ENCODE data around the gene KCTD12.

DNA sequence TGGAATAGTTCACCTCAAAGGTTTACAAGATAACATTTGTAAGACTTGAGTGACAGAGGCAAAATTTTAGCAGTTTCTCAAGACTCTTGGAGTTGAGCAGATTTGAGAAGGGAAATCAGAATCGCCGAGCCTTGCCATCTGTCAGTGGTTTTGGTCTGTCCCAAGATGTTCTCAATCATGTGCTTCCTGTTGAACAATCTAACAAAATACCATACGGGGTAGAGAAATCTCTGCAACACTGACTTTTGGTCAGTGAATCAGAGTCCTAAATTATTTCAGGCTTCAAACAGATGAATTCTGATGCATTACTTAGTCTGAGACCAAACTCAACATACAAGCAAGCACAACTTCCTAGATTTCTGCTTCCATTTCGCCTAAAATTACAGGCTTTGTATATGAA is 3.8 kb downstream of the KCTD12 start:
- TF ChIP-seq, protein P1, sequence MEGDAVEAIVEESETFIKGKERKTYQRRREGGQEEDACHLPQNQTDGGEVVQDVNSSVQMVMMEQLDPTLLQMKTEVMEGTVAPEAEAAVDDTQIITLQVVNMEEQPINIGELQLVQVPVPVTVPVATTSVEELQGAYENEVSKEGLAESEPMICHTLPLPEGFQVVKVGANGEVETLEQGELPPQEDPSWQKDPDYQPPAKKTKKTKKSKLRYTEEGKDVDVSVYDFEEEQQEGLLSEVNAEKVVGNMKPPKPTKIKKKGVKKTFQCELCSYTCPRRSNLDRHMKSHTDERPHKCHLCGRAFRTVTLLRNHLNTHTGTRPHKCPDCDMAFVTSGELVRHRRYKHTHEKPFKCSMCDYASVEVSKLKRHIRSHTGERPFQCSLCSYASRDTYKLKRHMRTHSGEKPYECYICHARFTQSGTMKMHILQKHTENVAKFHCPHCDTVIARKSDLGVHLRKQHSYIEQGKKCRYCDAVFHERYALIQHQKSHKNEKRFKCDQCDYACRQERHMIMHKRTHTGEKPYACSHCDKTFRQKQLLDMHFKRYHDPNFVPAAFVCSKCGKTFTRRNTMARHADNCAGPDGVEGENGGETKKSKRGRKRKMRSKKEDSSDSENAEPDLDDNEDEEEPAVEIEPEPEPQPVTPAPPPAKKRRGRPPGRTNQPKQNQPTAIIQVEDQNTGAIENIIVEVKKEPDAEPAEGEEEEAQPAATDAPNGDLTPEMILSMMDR (IDR thresholded peaks at IDR 0.05; ENCODE audit: borderline replicate concordance, extremely low read depth, low read length, poor library complexity, severe bottlenecking), result no peak
- TF ChIP-seq EZH2 (IDR thresholded peaks at IDR 0.05; ENCODE audit: borderline replicate concordance, low read depth, low read length, severe bottlenecking), result no peak
